GM12864 (cell line): Measurements from ENCODE around the gene CENPP.

Source experiments
- DNase-seq: peaks from one replicate; pipeline ENCODE4 v3.0.0-alpha.2; 2011; ENCODE audit warnings: low read depth
- H3K4me3 ChIP-seq: 2 replicates; pipeline ENCODE4 v1.5.1; 2011; ENCODE audit warnings: mild to moderate bottlenecking, low read depth, low read length, control low read depth
- TF ChIP-seq, protein P1 (sequence below): IDR thresholded peaks from 2 replicates; pipeline ENCODE4 v1.5.1; 2011; ENCODE audit warnings: low read depth, mild to moderate bottlenecking, moderate library complexity, low read length, control low read depth, inconsistent platforms; ENCODE audit errors: missing control alignments

Gene CENPP

DNA sequence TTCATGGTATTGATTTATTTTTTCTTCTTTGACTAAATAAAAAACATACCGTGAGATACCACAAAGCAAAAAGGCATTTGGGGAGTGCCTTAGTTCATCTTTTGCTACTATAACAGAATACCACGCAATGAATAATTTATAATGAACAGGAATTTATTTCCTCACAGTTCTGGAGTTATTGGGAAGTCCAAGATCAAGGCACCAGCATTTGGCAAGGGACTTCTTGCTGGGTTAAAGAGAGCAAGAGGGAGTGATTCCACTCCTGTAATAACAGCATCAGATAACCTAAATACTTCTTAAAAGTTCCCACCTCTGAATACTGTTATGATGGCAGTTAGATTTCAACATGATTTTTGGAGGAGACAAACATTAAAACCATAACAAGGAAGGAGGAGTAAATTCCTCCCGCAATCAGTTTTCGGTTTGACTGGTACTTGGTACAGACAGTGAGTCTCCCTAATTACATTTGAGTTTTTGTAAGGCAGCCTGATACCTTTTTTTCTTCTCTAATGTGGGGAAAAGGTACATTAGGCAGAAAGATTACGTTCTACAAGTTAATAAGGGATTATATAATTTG lies 107.3 kb downstream of the CENPP start:
- TF ChIP-seq, protein P1, sequence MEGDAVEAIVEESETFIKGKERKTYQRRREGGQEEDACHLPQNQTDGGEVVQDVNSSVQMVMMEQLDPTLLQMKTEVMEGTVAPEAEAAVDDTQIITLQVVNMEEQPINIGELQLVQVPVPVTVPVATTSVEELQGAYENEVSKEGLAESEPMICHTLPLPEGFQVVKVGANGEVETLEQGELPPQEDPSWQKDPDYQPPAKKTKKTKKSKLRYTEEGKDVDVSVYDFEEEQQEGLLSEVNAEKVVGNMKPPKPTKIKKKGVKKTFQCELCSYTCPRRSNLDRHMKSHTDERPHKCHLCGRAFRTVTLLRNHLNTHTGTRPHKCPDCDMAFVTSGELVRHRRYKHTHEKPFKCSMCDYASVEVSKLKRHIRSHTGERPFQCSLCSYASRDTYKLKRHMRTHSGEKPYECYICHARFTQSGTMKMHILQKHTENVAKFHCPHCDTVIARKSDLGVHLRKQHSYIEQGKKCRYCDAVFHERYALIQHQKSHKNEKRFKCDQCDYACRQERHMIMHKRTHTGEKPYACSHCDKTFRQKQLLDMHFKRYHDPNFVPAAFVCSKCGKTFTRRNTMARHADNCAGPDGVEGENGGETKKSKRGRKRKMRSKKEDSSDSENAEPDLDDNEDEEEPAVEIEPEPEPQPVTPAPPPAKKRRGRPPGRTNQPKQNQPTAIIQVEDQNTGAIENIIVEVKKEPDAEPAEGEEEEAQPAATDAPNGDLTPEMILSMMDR = no peak
- DNase-seq = no peak
- H3K4me3 ChIP-seq = no peak overlapping the region

DNA sequence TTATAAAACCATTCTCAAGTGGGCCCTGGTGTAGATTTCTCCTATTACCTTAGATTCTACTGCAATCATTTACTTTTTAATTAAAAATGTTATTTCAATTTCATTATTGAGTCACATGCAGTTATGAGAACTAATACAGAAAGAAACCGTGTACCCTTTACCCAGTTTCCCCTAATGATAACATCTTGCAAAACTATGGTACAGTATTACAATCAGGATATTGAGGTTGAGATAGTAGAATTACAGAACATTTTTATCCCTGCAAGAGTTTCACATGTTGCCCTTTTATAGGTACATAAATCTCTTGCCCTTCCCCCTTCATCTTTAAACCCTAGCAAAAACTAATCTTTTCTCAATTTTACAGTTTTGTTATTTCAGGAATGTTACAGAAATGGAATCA lies 109.5 kb downstream of the CENPP start:
- no peak for DNase-seq
- TF ChIP-seq, protein P1 = no peak
- H3K4me3 ChIP-seq = no peak overlapping the region

DNA sequence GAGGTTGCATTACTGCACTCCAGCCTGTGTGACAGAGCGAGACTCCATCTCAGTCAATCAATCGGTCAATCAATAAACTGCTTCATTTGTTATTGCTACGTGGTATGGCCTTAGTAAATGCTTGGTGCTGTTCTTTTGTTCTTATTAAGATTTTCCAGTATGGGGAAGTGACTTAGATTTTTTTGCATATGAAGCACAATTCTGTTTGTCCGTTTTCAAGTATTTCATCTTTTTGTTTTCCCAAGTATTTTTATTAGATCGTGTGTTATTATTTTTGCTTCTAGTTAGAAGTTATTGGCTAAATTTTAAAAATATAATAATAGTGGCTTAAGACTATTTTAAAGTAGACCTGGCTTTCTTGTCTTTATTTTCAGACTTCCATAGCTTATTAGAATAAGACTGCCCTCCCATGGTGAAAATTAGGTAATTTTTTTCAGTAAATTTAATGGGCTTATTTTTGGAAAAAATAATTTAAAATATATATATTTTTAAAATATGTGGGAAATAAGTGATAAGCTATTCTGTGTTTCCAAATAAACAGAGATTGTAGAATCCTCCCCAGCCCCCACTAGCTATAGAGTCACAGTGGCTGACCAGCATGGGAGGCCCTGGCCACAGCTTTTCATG lies 113.3 kb downstream of the CENPP start:
- no peak for DNase-seq
- TF ChIP-seq, protein P1 = no peak
- no peak overlapping the region for H3K4me3 ChIP-seq

DNA sequence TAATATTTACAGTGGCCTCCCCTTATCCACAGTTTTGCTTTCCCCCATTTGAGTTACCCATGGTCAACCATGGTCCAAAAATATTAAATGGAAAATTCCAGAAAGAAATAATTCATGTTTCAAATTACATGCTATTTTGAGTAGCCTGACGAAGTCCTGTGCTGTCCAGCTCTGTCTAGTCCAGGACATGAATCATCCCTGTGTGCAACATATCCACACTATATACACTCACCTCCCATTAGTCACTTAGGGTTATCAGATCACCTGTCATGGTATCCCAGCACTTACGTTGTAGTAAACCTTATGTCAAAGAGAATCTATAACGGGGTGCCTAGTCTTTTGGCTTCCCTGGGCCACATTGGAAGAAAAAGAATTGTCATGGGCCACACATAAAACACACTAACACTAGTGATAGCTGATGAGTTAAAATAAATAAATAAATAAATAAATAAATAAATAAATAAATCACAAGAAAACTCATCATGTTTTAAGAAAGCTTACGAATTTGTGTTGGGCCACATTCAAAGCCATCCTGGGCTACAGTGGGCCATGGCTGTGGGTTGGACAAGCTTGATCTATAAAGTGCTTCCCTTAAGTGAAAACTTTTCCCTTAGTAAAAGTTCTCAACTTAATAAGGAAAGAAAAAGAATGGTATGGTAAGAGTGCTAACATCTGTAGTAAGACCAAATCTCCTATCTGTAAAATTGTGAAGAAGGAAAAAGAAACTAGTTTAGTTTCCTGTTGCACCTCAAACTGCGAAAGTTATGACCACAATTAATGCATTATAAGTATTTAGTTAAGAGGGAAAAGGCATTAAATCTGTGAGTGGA lies 114.4 kb downstream of the CENPP start:
- no peak overlapping the region for H3K4me3 ChIP-seq
- TF ChIP-seq, protein P1 = no peak
- no peak for DNase-seq

DNA sequence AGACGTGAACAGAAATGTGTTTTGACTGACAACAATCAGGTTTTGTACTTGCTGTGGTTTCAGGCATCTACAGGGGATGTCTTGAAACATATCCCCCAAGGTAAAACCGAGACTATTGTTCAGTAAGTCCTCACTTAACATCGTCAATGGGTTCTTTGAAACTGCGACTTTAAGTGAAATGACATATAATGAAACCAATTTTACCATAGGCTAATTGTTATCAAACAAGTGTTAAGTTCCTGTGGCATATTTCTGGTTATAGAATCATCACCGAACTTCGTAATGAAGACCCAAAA lies 114.9 kb downstream of the CENPP start:
- peak; percentile 16 for DNase-seq
- TF ChIP-seq, protein P1 = no peak
- H3K4me3 ChIP-seq = no peak overlapping the region

DNA sequence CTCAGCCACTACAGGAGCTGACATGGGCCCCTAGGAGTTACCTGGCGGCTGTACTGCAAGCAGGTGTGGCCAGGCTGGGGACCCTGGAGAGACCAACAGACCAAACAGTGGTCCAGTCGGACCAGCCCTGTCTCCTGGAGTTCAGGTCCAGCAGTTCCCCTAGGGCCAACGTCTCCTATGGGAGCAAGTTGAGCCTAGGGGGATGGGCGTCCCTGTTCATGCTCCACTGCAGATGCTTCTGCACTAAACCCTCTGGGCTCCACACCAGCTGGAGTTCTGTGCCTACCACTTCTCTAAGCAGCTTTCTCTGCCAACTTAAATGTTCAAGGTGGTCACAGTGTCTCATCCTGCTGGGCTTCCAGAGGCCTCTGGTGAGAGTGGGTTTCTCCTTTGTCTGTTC lies 119.1 kb downstream of the CENPP start:
- no peak for DNase-seq
- TF ChIP-seq, protein P1 = no peak
- no peak overlapping the region for H3K4me3 ChIP-seq
